GM19035 (cell line): Measurements from ENCODE around the gene PEX7.
"Not testable (repeated sequence)": the region's sequence is repeated elsewhere in the genome, so short reads cannot be mapped to it uniquely, and the experiment has no call there.

ENCODE experiments used
- ATAC-seq: cut with Tn5 transposase; IDR thresholded peaks from one replicate; pipeline ENCODE4 v1.9.1; 2021; ENCODE audit not compliant: unreplicated experiment

Gene PEX7

GRCh38 chr6:136840276-136841001 is 18.0 kb downstream of the PEX7 start:
- ATAC-seq: no peak

- ATAC-seq: no peak
Measured at GRCh38 chr6:136843210-136843609, 20.8 kb downstream of the PEX7 start.

- no peak for ATAC-seq
Measured at GRCh38 chr6:136846046-136846445, 23.7 kb downstream of the PEX7 start.

GRCh38 chr6:136846477-136846876 is 24.1 kb downstream of the PEX7 start:
- ATAC-seq: not testable (repeated sequence)

GRCh38 chr6:136849979-136850563 is 27.7 kb downstream of the PEX7 start:
- not testable (repeated sequence) for ATAC-seq

- ATAC-seq: no peak
Measured at GRCh38 chr6:136859430-136859829, 37.0 kb downstream of the PEX7 start.

- ATAC-seq: no peak
Measured at GRCh38 chr6:136860043-136860442, 37.7 kb downstream of the PEX7 start.

GRCh38 chr6:136862662-136863061 is 40.3 kb downstream of the PEX7 start:
- no peak for ATAC-seq

- no peak for ATAC-seq
Measured at GRCh38 chr6:136863752-136864151, 41.4 kb downstream of the PEX7 start.

- ATAC-seq: no peak
Measured at GRCh38 chr6:136864676-136865075, 42.3 kb downstream of the PEX7 start.

- no peak for ATAC-seq
Measured at GRCh38 chr6:136866872-136867416, 44.6 kb downstream of the PEX7 start.

- ATAC-seq: no peak
Measured at GRCh38 chr6:136869451-136869850, 47.1 kb downstream of the PEX7 start.

- no peak for ATAC-seq
Measured at GRCh38 chr6:136873748-136874147, 51.4 kb downstream of the PEX7 start.

- ATAC-seq: not testable (repeated sequence)
Measured at GRCh38 chr6:136876469-136876868, 54.1 kb downstream of the PEX7 start.

- ATAC-seq: no peak
Measured at GRCh38 chr6:136880748-136881460, 58.5 kb downstream of the PEX7 start.

- ATAC-seq: no peak
Measured at GRCh38 chr6:136886091-136886490, 63.7 kb downstream of the PEX7 start.

GRCh38 chr6:136887953-136888352 is 65.6 kb downstream of the PEX7 start:
- no peak for ATAC-seq

GRCh38 chr6:136889271-136890193 is 67.1 kb downstream of the PEX7 start:
- ATAC-seq: no peak

GRCh38 chr6:136890194-136890839 is 67.9 kb downstream of the PEX7 start:
- ATAC-seq: no peak

GRCh38 chr6:136890986-136891385 is 68.6 kb downstream of the PEX7 start:
- no peak for ATAC-seq
